ENCODE results near the gene HSPA12A. TPM values are rescaled to one million over a fixed set of nuclear protein-coding genes. Genes with fewer than 3 reads are reported as not detected.

Gene HSPA12A
- total RNA-seq, 1 experiment from 2014 or later = 0.79 TPM

DNA sequence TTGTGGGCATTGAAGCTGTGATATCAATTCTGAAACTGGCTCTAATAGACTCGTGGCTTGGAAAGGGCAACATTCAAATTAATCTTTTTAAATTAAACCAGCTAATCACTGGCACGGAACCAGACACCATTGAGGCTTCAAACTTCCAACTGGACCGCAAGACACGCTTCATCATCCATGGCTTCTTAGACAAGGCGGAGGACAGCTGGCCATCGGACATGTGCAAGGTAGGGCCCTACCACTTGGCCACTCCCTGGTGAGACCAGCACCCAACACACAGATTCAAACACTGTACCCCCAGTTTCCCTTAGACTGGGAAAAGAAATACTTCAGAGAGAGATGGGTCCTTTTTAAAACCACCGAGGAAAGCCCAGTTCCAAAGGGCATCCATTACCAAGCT, 116.5 kb downstream of the HSPA12A start:
- Histone ChIP-seq H3K27ac (no peak overlapping the region), H3K4me1 (no peaks in the 10 kb centered on the region), H3K27me3 (no peaks in the 10 kb centered on the region), H3K4me3 (no peak overlapping the region), H3K9me3 (replicated peaks) (no peaks in the 10 kb centered on the region), H3K36me3 (no peaks in the 10 kb centered on the region)
- DNase-seq = no peak

DNA sequence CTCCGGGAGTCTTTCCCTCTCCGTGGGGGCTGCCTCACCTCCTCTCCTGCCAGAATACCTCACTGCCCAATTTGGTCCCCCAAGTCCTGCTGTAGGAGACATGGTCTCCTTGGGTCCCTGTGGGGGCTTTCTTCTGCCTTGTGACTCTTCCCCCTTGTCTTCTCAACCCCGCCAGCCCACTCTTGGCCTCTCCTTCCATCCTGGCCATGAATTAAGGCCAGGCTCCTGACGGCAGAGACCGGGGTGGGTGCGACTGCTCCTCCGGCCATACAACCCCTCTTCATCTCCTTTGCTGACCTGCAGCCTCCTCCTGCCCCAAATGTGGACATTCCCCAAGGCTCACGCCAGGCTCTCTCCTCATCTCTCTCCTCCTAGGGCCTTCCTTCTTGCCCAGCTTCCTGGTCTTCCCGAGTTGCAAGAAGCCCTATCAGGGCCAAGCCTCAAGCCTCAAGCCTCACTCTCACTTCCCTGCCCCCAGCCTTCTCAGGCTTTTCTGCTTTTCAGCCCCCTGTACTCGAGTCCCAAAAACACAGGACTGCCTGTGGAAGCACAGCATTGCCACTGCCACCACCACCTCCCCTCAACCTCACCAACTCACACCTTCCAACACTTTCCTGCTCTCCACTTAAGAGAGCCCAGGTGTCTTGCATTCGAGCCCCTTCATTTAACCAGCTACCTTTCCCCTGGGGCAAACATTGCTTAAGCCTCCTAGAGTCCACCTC, 120.3 kb downstream of the HSPA12A start:
- H3K27ac ChIP-seq = no peak overlapping the region
- DNase-seq = no peak
- no peak overlapping the region for H3K4me3 ChIP-seq
- H3K27me3 ChIP-seq = no peaks in the 10 kb centered on the region
- H3K4me1 ChIP-seq = no peaks in the 10 kb centered on the region
- no peaks in the 10 kb centered on the region for H3K9me3 ChIP-seq (replicated peaks)
- no peaks in the 10 kb centered on the region for H3K36me3 ChIP-seq

DNA sequence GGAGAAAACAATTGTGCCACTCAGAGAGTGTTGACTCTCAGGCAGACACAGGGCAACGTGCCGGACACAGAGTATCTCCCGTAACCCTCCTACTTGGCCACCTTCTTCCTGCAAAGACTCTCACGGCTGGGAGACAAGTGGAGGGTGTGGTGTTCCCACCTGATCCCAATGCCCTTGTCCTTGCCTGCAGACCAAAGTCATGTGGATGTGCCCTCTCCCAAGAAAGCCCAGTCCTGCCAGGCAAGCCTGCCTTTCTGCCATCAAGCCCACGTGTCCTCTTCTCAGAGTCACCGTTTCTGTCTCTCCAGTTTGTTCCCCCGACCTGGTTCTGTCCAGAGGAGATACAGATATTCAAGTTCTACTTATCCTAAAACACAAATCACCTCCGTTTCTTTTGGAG, 120.9 kb downstream of the HSPA12A start:
- Histone ChIP-seq H3K4me1 (no peaks in the 10 kb centered on the region), H3K4me3 (no peak overlapping the region), H3K27ac (no peak overlapping the region), H3K36me3 (no peaks in the 10 kb centered on the region), H3K27me3 (no peaks in the 10 kb centered on the region), H3K9me3 (replicated peaks) (no peaks in the 10 kb centered on the region)
- no peak for DNase-seq

Other genes starting within 250 kb of the HSPA12A start
- not detected in 2 replicates for gene PNLIP, start 196.6 kb downstream of the HSPA12A start, total RNA-seq (2014; rRNA removed; shearing (Covaris generic))
- not detected in 2 replicates for gene PNLIPRP1, start 151.6 kb downstream of the HSPA12A start, total RNA-seq (2014; rRNA removed; shearing (Covaris generic))
- gene PNLIPRP2, start 121.6 kb downstream of the HSPA12A start, total RNA-seq (2014; rRNA removed; shearing (Covaris generic)) = not detected in 2 replicates
- gene ENO4, start 106.9 kb upstream of the HSPA12A start, total RNA-seq (2014; rRNA removed; shearing (Covaris generic)) = 0.08 TPM in 1 of 2 replicates, not detected in the other